ENCODE results near the gene SINHCAF.

Gene SINHCAF

GRCh38 chr12:31300341-31300740, 25.6 kb downstream of the SINHCAF start:
- POLR2A ChIA-PET (ENCODE audit: low non-redundant PET): no interaction called here
- TF ChIP-seq CTCF (conservative IDR thresholded peaks at IDR 0.05; ENCODE audit: low read depth): no peak
- CTCF ChIA-PET: no interaction called here
- DNase-seq (ENCODE audit: low spot score): no peak
- no peak overlapping the region for H3K27ac ChIP-seq

GRCh38 chr12:31298922-31299321, 27.0 kb downstream of the SINHCAF start:
- ChIA-PET CTCF (interaction anchor here (0.6 kb wide), 1 partner anchor 1373 kb away, joined by 3 read pairs; no protein-coding TSS in a partner anchor), POLR2A (ENCODE audit: low non-redundant PET) (no interaction called here)
- no peak for TF ChIP-seq CTCF (conservative IDR thresholded peaks at IDR 0.05; ENCODE audit: low read depth)
- DNase-seq (ENCODE audit: low spot score): no peak
- H3K27ac ChIP-seq: no peak overlapping the region

- TF ChIP-seq CTCF (conservative IDR thresholded peaks at IDR 0.05; ENCODE audit: low read depth): no peak
- POLR2A ChIA-PET (ENCODE audit: low non-redundant PET): no interaction called here
- CTCF ChIA-PET: no interaction called here
- no peak for DNase-seq (ENCODE audit: low spot score)
- no peak overlapping the region for H3K27ac ChIP-seq
Observed at GRCh38 chr12:31298515-31298910, 27.4 kb downstream of the SINHCAF start.

- POLR2A ChIA-PET (ENCODE audit: low non-redundant PET): no interaction called here
- TF ChIP-seq CTCF (conservative IDR thresholded peaks at IDR 0.05; ENCODE audit: low read depth): no peak
- CTCF ChIA-PET: no interaction called here
Observed at GRCh38 chr12:31297572-31298514, 28.1 kb downstream of the SINHCAF start.

GRCh38 chr12:31289441-31289840, 36.5 kb downstream of the SINHCAF start:
- DNase-seq (ENCODE audit: low spot score): no peak
- ChIA-PET POLR2A (ENCODE audit: low non-redundant PET) (no interaction called here), CTCF (interaction anchor here (0.6 to 1.2 kb wide), 2 partner anchors 17 to 771 kb away, joined by 3 to 6 read pairs; no protein-coding TSS in a partner anchor)
- TF ChIP-seq CTCF (conservative IDR thresholded peaks at IDR 0.05; ENCODE audit: low read depth): no peak
- no peak overlapping the region for H3K27ac ChIP-seq

More at GRCh38 chr12:31297572-31298514, 28.1 kb downstream of the SINHCAF start:
- no peak overlapping the region for H3K27ac ChIP-seq
- DNase-seq (ENCODE audit: low spot score): no peak

GRCh38 chr12:31288381-31288780, 37.6 kb downstream of the SINHCAF start:
- H3K27ac ChIP-seq: no peak overlapping the region
- TF ChIP-seq CTCF (conservative IDR thresholded peaks at IDR 0.05; ENCODE audit: low read depth): no peak
- POLR2A ChIA-PET (ENCODE audit: low non-redundant PET): no interaction called here
- no peak for DNase-seq (ENCODE audit: low spot score)
- CTCF ChIA-PET: interaction anchor here (0.6 kb wide), 1 partner anchor 21 kb away, joined by 4 read pairs; no protein-coding TSS in a partner anchor
